ENCODE data around the gene AOX1. TPM values are rescaled to one million over a fixed set of nuclear protein-coding genes. Genes with fewer than 3 reads are reported as not detected.

Gene AOX1
- total and polyA plus RNA-seq, 10 of the 15 experiments (the other 5 are each of a cell fraction or from before 2014, with no cell fraction given), result 0.03 to 0.56 (median 0.19) TPM; not detected in 6

DNA sequence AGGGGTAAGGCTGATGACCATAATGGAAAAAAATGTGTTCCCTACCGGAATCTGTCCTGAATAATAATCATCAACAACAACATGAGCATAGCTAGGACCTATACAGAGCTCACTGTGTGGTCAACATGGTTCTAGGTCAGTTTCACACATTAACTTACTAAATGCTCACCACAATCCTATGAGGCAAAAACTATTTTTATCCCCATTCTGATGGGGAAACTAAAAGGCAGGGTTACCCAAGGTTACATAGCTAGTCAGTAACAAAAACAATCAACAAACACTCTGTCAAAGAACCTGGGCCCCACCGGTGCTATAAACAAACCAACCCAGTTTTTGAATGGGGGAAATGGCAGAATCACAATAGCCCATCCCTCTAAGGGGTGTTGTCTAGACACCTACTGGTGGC, 40.1 kb downstream of the AOX1 start:
- no peaks in the 10 kb centered on the region for H3K9me3 ChIP-seq (replicated peaks; ENCODE audit: control insufficient read depth, insufficient read depth, low read length)
- intact Hi-C loops (cut with micrococcal nuclease; ENCODE audit: unreplicated experiment) (no loop called here), in situ Hi-C loops (cut with MboI) (no loop called here)
- ChIA-PET POLR2A (no interaction called here), CTCF (interaction anchor here (1.4 kb wide), 1 partner anchor 20 kb away, joined by 3 read pairs; no protein-coding TSS in a partner anchor), SMC1A (ENCODE audit: uncharacterized antibody, unreplicated experiment) (interaction anchor here (1.2 to 2.0 kb wide), 2 partner anchors 9 to 443 kb away, joined by 3 to 6 read pairs; no protein-coding TSS in a partner anchor), RAD21 (ENCODE audit: unreplicated experiment) (no interaction called here)
- no peak overlapping the region for H2AFZ ChIP-seq (ENCODE audit: control insufficient read depth, low read depth, low read length)
- H3K9ac ChIP-seq (ENCODE audit: control insufficient read depth, insufficient read depth, low read length), result no peak overlapping the region
- FAIRE-seq (no peak), DNase-seq (ENCODE audit: low read depth, low spot score) (no peak), ATAC-seq (no peak)
- no peaks in the 10 kb centered on the region for H4K20me1 ChIP-seq (ENCODE audit: control insufficient read depth, insufficient read depth)
- no peak overlapping the region for H3K4me3 ChIP-seq
- 45% methylated on average over 2 of the region's 2 CpGs for WGBS (ENCODE audit: insufficient coverage, insufficient replicate concordance, low lambda C conversion rate, missing lambda C conversion rate)
- H3K79me2 ChIP-seq (ENCODE audit: control insufficient read depth, insufficient read depth, low read length), result no peaks in the 10 kb centered on the region
- no TSS peak for BruUV-seq (replicated peaks)
- H3K27me3 ChIP-seq (replicated peaks in 1 of 2; ENCODE audit: control insufficient read depth in 2 of 2, insufficient read depth in 2 of 2, low read length in 1 of 2), result no peaks in the 10 kb centered on the region; a peak in 1 of 4 replicates
- H3K27ac ChIP-seq (ENCODE audit: control insufficient read depth, insufficient read depth), result no peak overlapping the region
- TF ChIP-seq NR2C1 (IDR thresholded peaks at IDR 0.05), result no peak
- TF ChIP-seq, protein P1, sequence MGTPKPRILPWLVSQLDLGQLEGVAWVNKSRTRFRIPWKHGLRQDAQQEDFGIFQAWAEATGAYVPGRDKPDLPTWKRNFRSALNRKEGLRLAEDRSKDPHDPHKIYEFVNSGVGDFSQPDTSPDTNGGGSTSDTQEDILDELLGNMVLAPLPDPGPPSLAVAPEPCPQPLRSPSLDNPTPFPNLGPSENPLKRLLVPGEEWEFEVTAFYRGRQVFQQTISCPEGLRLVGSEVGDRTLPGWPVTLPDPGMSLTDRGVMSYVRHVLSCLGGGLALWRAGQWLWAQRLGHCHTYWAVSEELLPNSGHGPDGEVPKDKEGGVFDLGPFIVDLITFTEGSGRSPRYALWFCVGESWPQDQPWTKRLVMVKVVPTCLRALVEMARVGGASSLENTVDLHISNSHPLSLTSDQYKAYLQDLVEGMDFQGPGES (IDR thresholded peaks at IDR 0.05), result no peak
- TF ChIP-seq, protein P2, sequence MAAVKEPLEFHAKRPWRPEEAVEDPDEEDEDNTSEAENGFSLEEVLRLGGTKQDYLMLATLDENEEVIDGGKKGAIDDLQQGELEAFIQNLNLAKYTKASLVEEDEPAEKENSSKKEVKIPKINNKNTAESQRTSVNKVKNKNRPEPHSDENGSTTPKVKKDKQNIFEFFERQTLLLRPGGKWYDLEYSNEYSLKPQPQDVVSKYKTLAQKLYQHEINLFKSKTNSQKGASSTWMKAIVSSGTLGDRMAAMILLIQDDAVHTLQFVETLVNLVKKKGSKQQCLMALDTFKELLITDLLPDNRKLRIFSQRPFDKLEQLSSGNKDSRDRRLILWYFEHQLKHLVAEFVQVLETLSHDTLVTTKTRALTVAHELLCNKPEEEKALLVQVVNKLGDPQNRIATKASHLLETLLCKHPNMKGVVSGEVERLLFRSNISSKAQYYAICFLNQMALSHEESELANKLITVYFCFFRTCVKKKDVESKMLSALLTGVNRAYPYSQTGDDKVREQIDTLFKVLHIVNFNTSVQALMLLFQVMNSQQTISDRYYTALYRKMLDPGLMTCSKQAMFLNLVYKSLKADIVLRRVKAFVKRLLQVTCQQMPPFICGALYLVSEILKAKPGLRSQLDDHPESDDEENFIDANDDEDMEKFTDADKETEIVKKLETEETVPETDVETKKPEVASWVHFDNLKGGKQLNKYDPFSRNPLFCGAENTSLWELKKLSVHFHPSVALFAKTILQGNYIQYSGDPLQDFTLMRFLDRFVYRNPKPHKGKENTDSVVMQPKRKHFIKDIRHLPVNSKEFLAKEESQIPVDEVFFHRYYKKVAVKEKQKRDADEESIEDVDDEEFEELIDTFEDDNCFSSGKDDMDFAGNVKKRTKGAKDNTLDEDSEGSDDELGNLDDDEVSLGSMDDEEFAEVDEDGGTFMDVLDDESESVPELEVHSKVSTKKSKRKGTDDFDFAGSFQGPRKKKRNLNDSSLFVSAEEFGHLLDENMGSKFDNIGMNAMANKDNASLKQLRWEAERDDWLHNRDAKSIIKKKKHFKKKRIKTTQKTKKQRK (IDR thresholded peaks at IDR 0.05; ENCODE audit: low read depth, low read length), result no peak
- no peak for TF ChIP-seq EED (IDR thresholded peaks at IDR 0.05; ENCODE audit: low read depth)
- no peak for TF ChIP-seq NRF1 (conservative IDR thresholded peaks at IDR 0.05; ENCODE audit: low read depth, low read length)
- no peak for TF ChIP-seq RB1 (IDR thresholded peaks at IDR 0.05; ENCODE audit: borderline replicate concordance)
- TF ChIP-seq, protein P3, sequence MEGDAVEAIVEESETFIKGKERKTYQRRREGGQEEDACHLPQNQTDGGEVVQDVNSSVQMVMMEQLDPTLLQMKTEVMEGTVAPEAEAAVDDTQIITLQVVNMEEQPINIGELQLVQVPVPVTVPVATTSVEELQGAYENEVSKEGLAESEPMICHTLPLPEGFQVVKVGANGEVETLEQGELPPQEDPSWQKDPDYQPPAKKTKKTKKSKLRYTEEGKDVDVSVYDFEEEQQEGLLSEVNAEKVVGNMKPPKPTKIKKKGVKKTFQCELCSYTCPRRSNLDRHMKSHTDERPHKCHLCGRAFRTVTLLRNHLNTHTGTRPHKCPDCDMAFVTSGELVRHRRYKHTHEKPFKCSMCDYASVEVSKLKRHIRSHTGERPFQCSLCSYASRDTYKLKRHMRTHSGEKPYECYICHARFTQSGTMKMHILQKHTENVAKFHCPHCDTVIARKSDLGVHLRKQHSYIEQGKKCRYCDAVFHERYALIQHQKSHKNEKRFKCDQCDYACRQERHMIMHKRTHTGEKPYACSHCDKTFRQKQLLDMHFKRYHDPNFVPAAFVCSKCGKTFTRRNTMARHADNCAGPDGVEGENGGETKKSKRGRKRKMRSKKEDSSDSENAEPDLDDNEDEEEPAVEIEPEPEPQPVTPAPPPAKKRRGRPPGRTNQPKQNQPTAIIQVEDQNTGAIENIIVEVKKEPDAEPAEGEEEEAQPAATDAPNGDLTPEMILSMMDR (IDR thresholded peaks at IDR 0.05 in 2 of 3, conservative IDR thresholded peaks at IDR 0.05 in 1 of 3; ENCODE audit: control insufficient read depth in 2 of 3, extremely low read depth in 1 of 3, insufficient read depth in 1 of 3, low read depth in 3 of 3, low read length in 3 of 3), result no peak
- TF ChIP-seq, protein P4, sequence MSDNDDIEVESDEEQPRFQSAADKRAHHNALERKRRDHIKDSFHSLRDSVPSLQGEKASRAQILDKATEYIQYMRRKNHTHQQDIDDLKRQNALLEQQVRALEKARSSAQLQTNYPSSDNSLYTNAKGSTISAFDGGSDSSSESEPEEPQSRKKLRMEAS (IDR thresholded peaks at IDR 0.05; ENCODE audit: low read depth, low read length), result no peak
- no peak for TF ChIP-seq IKZF2 (IDR thresholded peaks at IDR 0.05)
- no peak for TF ChIP-seq CEBPB (IDR thresholded peaks at IDR 0.05; ENCODE audit: borderline replicate concordance in 1 of 2, low read depth in 2 of 2, low read length in 2 of 2)
- TF ChIP-seq PAX8 (IDR thresholded peaks at IDR 0.05), result no peak
- TF ChIP-seq NFXL1 (IDR thresholded peaks at IDR 0.05; ENCODE audit: borderline replicate concordance), result no peak
- TF ChIP-seq MEF2A (IDR thresholded peaks at IDR 0.05; ENCODE audit: insufficient read depth, low read depth, low read length), result no peak
- TF ChIP-seq JUNB (IDR thresholded peaks at IDR 0.05), result no peak
- TF ChIP-seq MXI1 (IDR thresholded peaks at IDR 0.05; ENCODE audit: low read depth, low read length), result no peak
- no peak for TF ChIP-seq RUNX3 (IDR thresholded peaks at IDR 0.05; ENCODE audit: low read length)
- H3K36me3 ChIP-seq (ENCODE audit: control insufficient read depth in 2 of 2, insufficient read depth in 2 of 2, low read length in 1 of 2), result no peaks in the 10 kb centered on the region
- H3K4me2 ChIP-seq (ENCODE audit: control insufficient read depth, insufficient read depth), result no peak overlapping the region
- H3K4me1 ChIP-seq (ENCODE audit: control insufficient read depth, insufficient read depth, low read length), result no peaks in the 10 kb centered on the region

Data from GM12878 (cell line).